Neural progenitor cell (in vitro differentiated cells): ENCODE measurements around the gene L3MBTL3. TPM values are rescaled to one million over a fixed set of nuclear protein-coding genes. Genes with fewer than 3 reads are reported as not detected.

Experiments used
- DNase-seq: peaks from one replicate; pipeline ENCODE4 v3.0.0-alpha.2; 2016; ENCODE audit warnings: low spot score
- H2AFZ ChIP-seq: fragments of 200-600 bp; sonication (generic); replicated peaks from 2 replicates; pipeline ENCODE4 v1.6.1; 2016; ENCODE audit warnings: antibody characterized with exemption
- H3F3A ChIP-seq: fragments of 200-600 bp; sonication (generic); 2 replicates; pipeline ENCODE4 v1.6.1; 2016; ENCODE audit warnings: antibody characterized with exemption, low read depth
- H3K27ac ChIP-seq: fragments of 200-600 bp; sonication (generic); 2 replicates; pipeline ENCODE4 v1.5.1; 2016; ENCODE audit warnings: mild to moderate bottlenecking
- H3K27me3 ChIP-seq: fragments of 200-600 bp; sonication (generic); 2 replicates; pipeline ENCODE4 v1.6.1; 2016; ENCODE audit warnings: mild to moderate bottlenecking, moderate library complexity
- H3K36me3 ChIP-seq: fragments of 200-600 bp; sonication (generic); 2 replicates; pipeline ENCODE4 v1.5.1; 2016
- H3K4me1 ChIP-seq: fragments of 200-600 bp; sonication (generic); 2 replicates; pipeline ENCODE4 v1.6.1; 2016; ENCODE audit warnings: mixed run types
- H3K4me2 ChIP-seq: fragments of 200-600 bp; sonication (generic); 2 replicates; pipeline ENCODE4 v1.6.1; 2016
- H3K4me3 ChIP-seq: fragments of 200-600 bp; sonication (generic); 2 replicates; pipeline ENCODE4 v1.5.1; 2016
- H3K79me2 ChIP-seq: fragments of 200-600 bp; sonication (generic); 2 replicates; pipeline ENCODE4 v1.6.1; 2016; ENCODE audit warnings: low read depth
- H3K9ac ChIP-seq: fragments of 200-600 bp; sonication (generic); 2 replicates; pipeline ENCODE4 v1.6.1; 2016
- H3K9me3 ChIP-seq: fragments of 200-600 bp; sonication (generic); 2 replicates; pipeline ENCODE4 v1.5.1; 2016; ENCODE audit warnings: low read depth
- H4K20me1 ChIP-seq: fragments of 200-600 bp; sonication (generic); 2 replicates; pipeline ENCODE4 v1.6.1; 2016; ENCODE audit warnings: low read depth
- H3K27ac Mint-ChIP-seq: 3 replicates; pipeline ENCODE4 v1.8.0; 2021; ENCODE audit warnings: mixed read lengths
- H3K27me3 Mint-ChIP-seq: 2 replicates; pipeline ENCODE4 v1.8.0; 2022; ENCODE audit warnings: low read depth, mild to moderate bottlenecking, inconsistent platforms, moderate library complexity, mixed read lengths; ENCODE audit not compliant: insufficient read depth
- H3K36me3 Mint-ChIP-seq: 3 replicates; pipeline ENCODE4 v1.8.0; 2021; ENCODE audit warnings: mixed read lengths
- H3K4me1 Mint-ChIP-seq: 3 replicates; pipeline ENCODE4 v1.8.0; 2021; ENCODE audit warnings: mixed read lengths
- H3K4me3 Mint-ChIP-seq: 3 replicates; pipeline ENCODE4 v1.8.0; 2021; ENCODE audit warnings: mild to moderate bottlenecking, moderate library complexity, mixed read lengths
- H3K9me3 Mint-ChIP-seq: 3 replicates; pipeline ENCODE4 v1.8.0; 2020; ENCODE audit warnings: mixed read lengths
- EZH2 ChIP-seq: fragments of 200-600 bp; sonication (generic); IDR thresholded peaks from 2 replicates; pipeline ENCODE4 v1.6.1; 2017; ENCODE audit warnings: antibody characterized with exemption, mild to moderate bottlenecking, moderate library complexity
- EZH2phosphoT487 ChIP-seq: fragments of 200-600 bp; sonication (generic); IDR thresholded peaks from 2 replicates; pipeline ENCODE4 v1.6.1; 2017; ENCODE audit warnings: antibody characterized with exemption
- total RNA-seq: library from RNA; depleted of rRNA; stranded (reverse); fragments of >200 nt; gene quantifications from 2 replicates; pipeline ENCODE4 v1.2.3, GENCODE V29; 2015; ENCODE audit warnings: low replicate concordance
- TF ChIP-seq, protein P1 (sequence below): fragments of 200-600 bp; sonication (generic); IDR thresholded peaks from 2 replicates; pipeline ENCODE4 v1.5.1; 2017; ENCODE audit warnings: antibody characterized with exemption, mild to moderate bottlenecking

Gene L3MBTL3
- total RNA-seq, 1 donor from 2014 or later = 22.2 TPM

DNA sequence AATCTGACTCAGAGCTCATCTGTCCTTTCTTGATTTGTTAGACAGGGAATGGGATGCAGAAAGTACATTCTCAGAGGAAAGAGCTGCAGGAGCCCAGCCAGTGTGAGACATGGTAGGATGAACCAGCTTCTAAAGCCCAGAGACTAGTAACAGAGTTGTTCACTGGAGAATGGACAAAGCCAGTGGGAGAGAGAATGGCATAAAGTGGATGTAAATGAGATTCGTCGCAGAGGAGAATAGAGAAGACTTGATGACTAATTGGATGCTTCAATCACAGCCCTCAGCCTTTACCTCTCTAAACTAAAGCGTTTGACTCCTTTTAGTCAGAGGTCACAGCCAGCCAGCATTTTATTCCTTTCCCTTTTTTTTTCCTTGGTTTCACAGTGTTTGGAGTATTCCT lies 25.5 kb upstream of the L3MBTL3 start:
- peak; percentile 58 for DNase-seq
- no peaks in the 10 kb centered on the region for H3K9me3 Mint-ChIP-seq
- Histone ChIP-seq H2AFZ (no peak overlapping the region), H3K9ac (no peak overlapping the region), H3F3A (peaks cover 5% of the 10 kb centered on the region), H3K9me3 (no peaks in the 10 kb centered on the region), H3K27me3 (no peaks in the 10 kb centered on the region), H3K4me3 (no peak overlapping the region), H3K4me1 (peaks cover 12% of the 10 kb centered on the region), H3K4me2 (peak overlapping the region; percentile 9), H4K20me1 (no peaks in the 10 kb centered on the region), H3K36me3 (no peaks in the 10 kb centered on the region), H3K79me2 (no peaks in the 10 kb centered on the region), H3K27ac (no peak overlapping the region)
- H3K27ac Mint-ChIP-seq = no peak overlapping the region
- H3K4me1 Mint-ChIP-seq = peaks cover 7% of the 10 kb centered on the region
- no peaks in the 10 kb centered on the region for H3K36me3 Mint-ChIP-seq
- no peaks in the 10 kb centered on the region for H3K27me3 Mint-ChIP-seq
- H3K4me3 Mint-ChIP-seq = no peak overlapping the region
- TF ChIP-seq, protein P1, sequence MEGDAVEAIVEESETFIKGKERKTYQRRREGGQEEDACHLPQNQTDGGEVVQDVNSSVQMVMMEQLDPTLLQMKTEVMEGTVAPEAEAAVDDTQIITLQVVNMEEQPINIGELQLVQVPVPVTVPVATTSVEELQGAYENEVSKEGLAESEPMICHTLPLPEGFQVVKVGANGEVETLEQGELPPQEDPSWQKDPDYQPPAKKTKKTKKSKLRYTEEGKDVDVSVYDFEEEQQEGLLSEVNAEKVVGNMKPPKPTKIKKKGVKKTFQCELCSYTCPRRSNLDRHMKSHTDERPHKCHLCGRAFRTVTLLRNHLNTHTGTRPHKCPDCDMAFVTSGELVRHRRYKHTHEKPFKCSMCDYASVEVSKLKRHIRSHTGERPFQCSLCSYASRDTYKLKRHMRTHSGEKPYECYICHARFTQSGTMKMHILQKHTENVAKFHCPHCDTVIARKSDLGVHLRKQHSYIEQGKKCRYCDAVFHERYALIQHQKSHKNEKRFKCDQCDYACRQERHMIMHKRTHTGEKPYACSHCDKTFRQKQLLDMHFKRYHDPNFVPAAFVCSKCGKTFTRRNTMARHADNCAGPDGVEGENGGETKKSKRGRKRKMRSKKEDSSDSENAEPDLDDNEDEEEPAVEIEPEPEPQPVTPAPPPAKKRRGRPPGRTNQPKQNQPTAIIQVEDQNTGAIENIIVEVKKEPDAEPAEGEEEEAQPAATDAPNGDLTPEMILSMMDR = no peak
- no peak for TF ChIP-seq EZH2phosphoT487
- no peak for TF ChIP-seq EZH2

DNA sequence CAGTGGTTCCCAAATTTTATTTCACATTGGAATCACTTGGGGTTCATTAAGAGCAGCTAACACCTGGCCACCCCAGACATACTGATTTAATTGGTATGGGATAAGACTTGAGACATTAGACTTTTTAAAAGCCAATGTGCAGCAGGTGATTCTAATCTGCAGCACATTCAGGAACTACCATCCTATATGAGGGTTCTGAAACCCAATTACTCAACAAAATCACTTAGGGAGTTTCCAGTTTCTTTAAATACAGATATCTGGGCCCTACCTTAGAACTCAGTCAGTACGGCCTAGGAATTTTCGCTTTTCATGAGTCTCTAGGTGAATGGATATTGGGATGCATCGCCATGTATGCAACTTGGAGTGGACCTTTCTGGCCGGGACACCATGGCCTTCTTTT lies 24.0 kb upstream of the L3MBTL3 start:
- Histone ChIP-seq H3K9ac (no peak overlapping the region), H3K27me3 (no peaks in the 10 kb centered on the region), H3K4me3 (no peak overlapping the region), H3K27ac (no peak overlapping the region), H3F3A (peaks cover 5% of the 10 kb centered on the region), H2AFZ (no peak overlapping the region), H3K4me2 (no peak overlapping the region), H3K4me1 (peaks cover 12% of the 10 kb centered on the region), H3K79me2 (no peaks in the 10 kb centered on the region), H4K20me1 (no peaks in the 10 kb centered on the region), H3K36me3 (no peaks in the 10 kb centered on the region), H3K9me3 (no peaks in the 10 kb centered on the region)
- no peak for DNase-seq
- no peaks in the 10 kb centered on the region for H3K27me3 Mint-ChIP-seq
- no peaks in the 10 kb centered on the region for H3K36me3 Mint-ChIP-seq
- H3K27ac Mint-ChIP-seq = no peak overlapping the region
- peaks cover 7% of the 10 kb centered on the region for H3K4me1 Mint-ChIP-seq
- no peaks in the 10 kb centered on the region for H3K9me3 Mint-ChIP-seq
- TF ChIP-seq EZH2phosphoT487 (no peak), EZH2 (no peak)
- TF ChIP-seq, protein P1 = no peak
- no peak overlapping the region for H3K4me3 Mint-ChIP-seq

DNA sequence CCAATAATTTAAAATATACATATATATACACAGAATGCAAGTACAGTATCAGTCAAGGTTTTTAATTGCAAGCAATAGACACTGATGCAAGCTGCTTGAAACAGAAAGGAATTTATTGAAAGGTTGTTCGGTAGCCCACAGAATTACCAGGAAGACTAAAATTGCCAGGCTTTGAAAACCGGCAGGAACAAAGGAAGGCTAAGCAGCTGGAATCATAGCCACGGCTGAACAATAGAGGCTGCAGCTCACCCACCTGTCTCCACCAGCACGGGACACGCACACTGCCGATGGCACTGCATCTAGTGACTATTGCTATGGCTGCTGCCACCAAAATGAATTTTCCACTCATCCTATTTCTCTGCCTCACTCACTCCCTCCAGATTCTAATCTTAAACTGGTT lies 22.0 kb upstream of the L3MBTL3 start:
- Histone ChIP-seq H2AFZ (no peak overlapping the region), H3K79me2 (no peaks in the 10 kb centered on the region), H3F3A (peaks cover 5% of the 10 kb centered on the region), H3K27me3 (no peaks in the 10 kb centered on the region), H3K27ac (no peak overlapping the region), H3K9ac (no peak overlapping the region), H3K4me1 (peaks cover 12% of the 10 kb centered on the region), H3K4me2 (no peak overlapping the region), H3K36me3 (no peaks in the 10 kb centered on the region), H4K20me1 (no peaks in the 10 kb centered on the region), H3K4me3 (no peak overlapping the region), H3K9me3 (no peaks in the 10 kb centered on the region)
- Mint-ChIP-seq H3K27ac (no peak overlapping the region), H3K9me3 (no peaks in the 10 kb centered on the region), H3K4me1 (peaks cover 7% of the 10 kb centered on the region), H3K36me3 (no peaks in the 10 kb centered on the region), H3K4me3 (no peak overlapping the region), H3K27me3 (no peaks in the 10 kb centered on the region)
- DNase-seq = peak; percentile 45
- TF ChIP-seq EZH2phosphoT487 = no peak
- no peak for TF ChIP-seq EZH2
- TF ChIP-seq, protein P1 = no peak
